Astrocyte of the spinal cord (primary cell): ENCODE data around the gene SMAD7.

Experiments
- DNase-seq: peaks from one replicate; pipeline ENCODE4 v3.0.0; 2011; ENCODE audit warnings: low read depth, low spot score
- H3K4me3 ChIP-seq: 2 replicates; pipeline ENCODE4 v1.5.1; 2011; ENCODE audit warnings: low read depth, mild to moderate bottlenecking, low read length, moderate library complexity
- CTCF ChIP-seq: IDR thresholded peaks from 2 replicates; pipeline ENCODE4 v1.5.1; 2012; ENCODE audit warnings: low read depth, mild to moderate bottlenecking, low read length, inconsistent platforms
- in situ Hi-C: cut with HindIII; loops from 2 replicates; pipeline ENCODE4 v1.10.0; 2017; ENCODE audit warnings: low sequenced_read_pairs

SMAD7 gene

DNA sequence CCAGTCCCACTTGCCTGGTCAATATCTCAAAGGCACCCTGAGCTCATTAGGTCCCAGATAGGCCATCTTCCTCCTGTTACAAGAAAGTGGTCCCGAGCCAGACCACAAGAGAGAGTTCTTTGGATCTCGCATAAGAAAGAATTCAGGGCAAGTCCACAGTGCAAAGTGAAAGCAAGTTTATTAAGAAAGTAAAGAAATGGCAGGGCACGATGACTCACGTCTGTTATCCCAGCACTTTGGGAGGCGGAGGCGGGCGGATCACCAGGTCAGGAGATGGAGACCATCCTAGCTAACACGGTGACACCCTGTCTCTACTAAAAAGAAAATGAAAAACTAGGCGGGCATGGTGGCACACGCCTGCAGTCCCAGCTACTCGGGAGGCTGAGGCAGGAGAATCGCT is 10.8 kb upstream of the SMAD7 start:
- H3K4me3 ChIP-seq = no peak overlapping the region
- TF ChIP-seq CTCF = no peak
- DNase-seq = no peak
- in situ Hi-C loops = no loop called here

GRCh38 chr18:48959921-48960920 is 9.5 kb upstream of the SMAD7 start:
- in situ Hi-C loops = no loop called here
- TF ChIP-seq CTCF = no peak
- no peak for DNase-seq
- no peak overlapping the region for H3K4me3 ChIP-seq

DNA sequence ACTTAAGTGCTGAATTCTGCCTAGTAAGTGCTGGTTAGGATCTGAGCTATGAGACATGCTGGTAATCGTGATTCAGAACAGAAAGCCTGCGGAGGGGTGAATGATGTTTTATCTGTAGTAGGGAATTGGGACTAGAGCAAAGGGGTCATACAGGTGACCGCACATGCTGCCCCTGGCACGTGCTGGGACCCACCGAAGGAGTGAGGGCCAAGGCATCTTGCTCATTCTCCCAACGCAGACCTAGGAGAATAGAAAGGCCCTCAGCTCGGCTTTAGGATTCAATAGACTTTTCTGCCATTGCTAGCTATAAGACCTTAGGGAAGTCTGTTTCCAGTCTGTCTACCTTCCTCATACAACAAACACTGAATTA is 8.8 kb upstream of the SMAD7 start:
- in situ Hi-C loops = no loop called here

GRCh38 chr18:48958951-48959350 is 8.2 kb upstream of the SMAD7 start:
- DNase-seq = no peak
- no peak for TF ChIP-seq CTCF
- H3K4me3 ChIP-seq = no peak overlapping the region
- in situ Hi-C loops = no loop called here

More for the DNA sequence above, 8.8 kb upstream of the SMAD7 start:
- no peak for TF ChIP-seq CTCF
- no peak for DNase-seq
- no peak overlapping the region for H3K4me3 ChIP-seq

DNA sequence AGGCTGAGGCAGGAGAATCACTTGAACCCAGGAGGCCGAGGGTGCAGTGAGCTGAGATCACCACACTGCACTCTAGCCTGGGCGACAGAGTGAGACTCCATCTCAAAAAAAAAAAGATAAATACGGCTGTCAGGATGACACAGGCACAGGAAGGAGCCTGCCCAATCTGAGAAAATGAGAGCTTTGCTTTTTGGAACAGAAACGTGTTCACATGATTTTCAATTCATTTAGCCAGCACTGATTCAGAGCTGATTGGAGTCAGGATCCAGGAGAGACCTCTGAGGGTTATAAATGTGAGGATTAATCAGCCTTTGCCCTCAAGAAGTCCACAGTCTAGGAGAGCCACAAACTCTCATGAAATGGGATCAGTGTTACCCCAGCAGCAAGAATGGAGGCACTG is 6.9 kb upstream of the SMAD7 start:
- H3K4me3 ChIP-seq = no peak overlapping the region
- no peak for DNase-seq
- TF ChIP-seq CTCF = no peak
- in situ Hi-C loops = no loop called here

DNA sequence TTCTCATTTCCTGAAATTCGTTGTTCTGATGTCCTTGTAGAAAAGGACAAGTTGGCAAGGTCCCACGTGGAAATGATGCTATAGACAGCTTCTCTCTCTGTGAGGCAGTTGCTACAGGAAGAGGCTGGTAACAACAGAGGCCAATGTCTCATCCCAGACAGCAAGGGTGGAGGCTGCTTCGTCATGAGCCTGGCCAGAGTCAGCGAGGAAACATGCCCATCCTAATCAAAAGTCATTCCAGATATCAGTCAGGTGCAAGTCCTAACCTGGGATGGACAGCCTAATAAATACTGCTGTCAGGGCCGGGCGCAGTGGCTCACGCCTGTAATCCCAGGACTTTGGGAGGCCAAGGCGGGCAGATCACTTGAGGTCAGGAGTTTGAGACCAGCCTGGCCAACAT is 6.4 kb upstream of the SMAD7 start:
- no peak overlapping the region for H3K4me3 ChIP-seq
- in situ Hi-C loops = no loop called here
- no peak for DNase-seq
- no peak for TF ChIP-seq CTCF
